Right ventricle myocardium superior (tissue), 1 donor: ENCODE measurements around the gene BPIFB3. TPM values are rescaled to one million over a fixed set of nuclear protein-coding genes. Genes with fewer than 3 reads are reported as not detected.

Experiments
- ATAC-seq: fragments of 200-7000 bp; cut with Tn5 transposase; one replicate; pipeline ENCODE4 v1.9.1; 2020; ENCODE audit warnings: mild to moderate bottlenecking; ENCODE audit not compliant: poor library complexity
- DNase-seq: peaks from one replicate; pipeline ENCODE4 v3.0.0-alpha.2; 2020
- intact Hi-C: fragments of 100-400 bp; cut with DNase I; formaldehyde crosslinking; loops from one replicate; pipeline ENCODE4 v1.11.2; 2022
- total RNA-seq: library from RNA; stranded (reverse); fragmentation: NEBNext Ultra II Directional; extraction: Animal tissue kit (Norgen Biotek cat#: 25700); gene quantifications from one replicate; pipeline ENCODE4 v1.2.1, GENCODE V29; 2021
- donor health status: DM: no; HTN: yes; CAD: no; lungs with severe emphysema.

Gene BPIFB3
- total RNA-seq, 1 donor from 2014 or later: not detected

- intact Hi-C loops: no loop called here
- DNase-seq: no peak
- no peak for ATAC-seq
Observed at GRCh38 chr20:33054381-33054780, 678 bp downstream of the BPIFB3 start.

DNA sequence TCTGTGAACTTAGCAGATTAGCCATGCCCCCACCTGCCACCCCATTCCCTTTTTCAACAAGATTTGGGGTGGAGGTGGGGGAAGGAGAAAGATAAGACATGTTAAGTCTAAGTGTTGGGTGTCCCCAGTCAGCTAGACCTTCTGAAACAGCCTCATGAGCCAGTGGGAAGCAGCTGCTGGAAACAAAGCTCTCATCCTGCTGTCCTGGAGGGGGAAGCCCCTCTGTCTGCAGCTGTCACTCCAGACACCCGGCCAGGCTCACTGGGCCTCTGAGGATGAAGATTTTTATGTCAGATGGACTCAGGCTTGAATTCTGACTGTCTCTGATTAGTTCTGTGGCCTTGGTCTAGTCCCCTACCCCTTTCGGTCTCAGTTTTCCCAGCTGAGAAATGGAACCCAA is 1.1 kb downstream of the BPIFB3 start:
- ATAC-seq (no peak), DNase-seq (no peak)
- intact Hi-C loops: no loop called here

DNA sequence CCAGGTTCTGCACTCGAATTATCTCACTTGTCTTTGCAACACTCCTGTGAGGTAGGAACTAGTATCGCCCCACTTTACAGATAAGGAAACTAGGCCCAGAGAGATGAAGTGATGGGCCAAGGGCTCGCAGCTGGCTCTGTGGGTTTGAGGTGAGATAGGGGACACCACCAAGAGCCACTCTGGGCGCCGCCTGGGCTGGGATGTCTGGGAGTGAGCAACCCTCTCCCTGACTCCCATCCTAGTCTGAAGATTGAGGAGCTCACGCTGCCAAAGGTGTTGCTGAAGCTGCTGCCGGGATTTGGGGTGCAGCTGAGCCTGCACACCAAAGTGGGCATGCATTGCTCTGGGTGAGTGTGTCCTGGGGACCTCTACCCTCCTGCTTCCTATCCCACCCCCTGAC is 5.4 kb downstream of the BPIFB3 start:
- DNase-seq (no peak), ATAC-seq (no peak)
- intact Hi-C loops: no loop called here

DNA sequence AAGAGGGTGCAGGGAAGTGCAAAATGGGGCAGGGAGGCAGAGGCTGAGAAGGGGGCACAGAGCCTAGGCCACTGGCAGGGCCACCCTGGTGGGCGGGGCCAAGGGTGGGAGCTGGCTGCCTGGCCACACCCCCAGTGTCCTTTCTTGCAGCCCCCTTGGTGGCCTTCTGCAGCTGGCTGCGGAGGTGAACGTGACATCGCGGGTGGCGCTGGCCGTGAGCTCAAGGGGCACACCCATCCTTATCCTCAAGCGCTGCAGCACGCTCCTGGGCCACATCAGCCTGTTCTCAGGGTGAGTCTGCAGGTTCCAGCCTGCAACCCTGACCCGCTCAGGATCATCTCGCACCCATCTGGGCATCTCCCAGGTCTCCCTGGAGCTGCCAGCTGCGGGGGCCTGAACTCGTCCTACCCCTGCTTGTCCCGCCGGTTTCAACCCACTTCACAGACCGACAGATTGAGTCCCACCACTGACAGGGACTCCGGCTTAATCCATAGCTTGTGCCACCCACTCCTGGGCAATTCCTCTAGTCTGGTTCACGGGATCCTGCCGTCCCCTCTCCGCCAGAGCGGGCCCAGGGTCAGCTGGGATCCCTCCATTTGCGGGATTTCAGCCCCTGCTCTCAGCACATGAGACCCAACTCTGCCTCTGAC is 6.2 kb downstream of the BPIFB3 start:
- no peak for ATAC-seq
- no peak for DNase-seq
- intact Hi-C loops: no loop called here

- DNase-seq (no peak), ATAC-seq (no peak)
- intact Hi-C loops: no loop called here
Observed at GRCh38 chr20:33061658-33062028, 7.9 kb downstream of the BPIFB3 start.

GRCh38 chr20:33062105-33062824 is 8.6 kb downstream of the BPIFB3 start:
- DNase-seq (no peak), ATAC-seq (no peak)
- intact Hi-C loops: no loop called here

DNA sequence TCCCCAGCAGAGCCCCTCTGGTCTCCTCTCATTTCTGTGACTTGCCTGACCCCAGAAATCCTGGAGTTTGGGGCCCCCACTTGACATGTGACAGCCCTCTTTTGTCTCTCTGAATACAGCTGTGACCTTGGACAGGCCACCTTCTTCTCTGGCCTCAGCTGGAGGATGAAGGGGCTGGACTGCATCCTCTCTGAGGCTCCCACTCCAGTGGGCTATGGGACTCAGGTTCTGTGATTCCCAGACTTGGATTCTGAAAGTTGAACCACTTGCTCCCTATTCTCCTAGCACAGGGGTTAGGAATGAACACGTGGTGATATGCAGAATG is 9.1 kb downstream of the BPIFB3 start:
- no peak for DNase-seq
- intact Hi-C loops: no loop called here
- no peak for ATAC-seq

GRCh38 chr20:33063271-33063670 is 9.6 kb downstream of the BPIFB3 start:
- intact Hi-C loops: no loop called here
- DNase-seq (no peak), ATAC-seq (no peak)

GRCh38 chr20:33064572-33065287 is 11.0 kb downstream of the BPIFB3 start:
- ATAC-seq (no peak), DNase-seq (no peak)
- intact Hi-C loops: no loop called here

DNA sequence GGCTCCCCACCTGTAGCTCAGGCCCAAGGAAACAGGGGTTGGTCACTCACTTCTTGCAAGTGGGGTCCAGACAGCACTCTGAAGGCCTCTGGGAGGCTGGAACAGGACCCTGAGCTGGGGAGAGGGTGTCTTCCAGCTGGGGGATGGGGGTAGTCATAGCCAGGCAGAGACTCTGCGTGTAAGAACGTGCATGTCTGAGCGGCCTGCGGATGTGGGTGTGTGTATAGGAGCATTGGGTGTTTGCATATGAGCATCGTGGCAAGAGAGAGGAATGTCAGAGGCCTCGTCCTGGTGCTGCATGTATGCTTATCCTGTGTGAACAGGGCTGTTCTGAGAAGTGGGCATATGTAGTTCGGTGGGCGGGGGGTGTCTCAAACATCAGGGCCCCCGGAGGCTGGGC is 12.1 kb downstream of the BPIFB3 start:
- intact Hi-C loops: no loop called here
- no peak for DNase-seq
- no peak for ATAC-seq

DNA sequence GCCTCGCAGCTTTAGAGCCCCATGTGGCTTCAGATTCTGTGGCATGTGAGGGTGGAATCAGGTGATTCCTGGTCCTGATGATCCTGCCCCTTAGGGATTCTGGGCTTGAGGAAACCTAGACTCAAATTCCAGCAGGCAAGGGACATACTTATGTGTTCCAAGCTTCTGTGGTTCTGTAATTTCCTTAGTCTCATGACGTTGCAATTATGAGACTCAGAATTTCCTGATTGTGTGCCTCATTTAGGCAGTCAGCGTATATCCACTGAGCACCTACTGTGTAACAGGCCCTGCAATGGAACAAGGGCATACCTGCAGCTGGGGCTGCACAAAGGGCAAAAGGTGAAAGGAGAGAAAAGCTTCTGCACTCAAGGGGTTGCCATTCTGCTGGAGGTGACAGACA is 14.1 kb downstream of the BPIFB3 start:
- intact Hi-C loops: no loop called here
- DNase-seq (no peak), ATAC-seq (no peak)

DNA sequence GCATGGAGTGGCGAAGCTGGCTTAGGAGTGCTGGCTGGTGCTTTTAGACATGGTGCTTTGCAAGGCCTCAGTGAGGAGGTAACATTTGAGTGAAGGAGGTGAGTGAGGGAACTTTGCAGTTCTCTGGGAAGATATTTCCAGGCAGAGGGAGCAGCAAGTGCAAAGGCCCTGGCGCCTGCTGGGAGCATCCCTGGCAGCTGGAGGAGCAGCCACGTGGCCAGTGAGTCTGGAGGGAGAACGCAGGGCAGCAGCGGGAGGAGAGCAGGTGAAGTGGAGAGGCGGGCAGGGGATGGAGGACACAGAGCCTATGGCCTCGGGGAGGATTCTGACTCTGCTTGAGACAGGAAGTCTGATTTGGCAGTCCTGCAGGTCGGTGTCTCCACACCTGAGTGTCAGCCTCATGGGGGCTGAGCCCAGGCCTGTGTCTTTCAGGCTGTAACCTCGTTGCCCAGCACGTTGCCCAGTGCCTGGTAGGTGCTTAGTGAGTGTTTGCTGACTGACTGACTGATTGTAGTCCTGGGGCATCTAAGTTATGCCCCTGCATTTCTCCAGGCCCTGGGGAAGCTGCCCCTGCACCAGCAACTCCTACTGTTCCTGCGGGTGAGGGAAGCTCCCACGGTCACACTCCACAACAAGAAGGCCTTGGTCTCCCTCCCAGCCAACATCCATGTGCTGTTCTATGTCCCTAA is 14.7 kb downstream of the BPIFB3 start:
- no peak for ATAC-seq
- intact Hi-C loops: no loop called here
- no peak for DNase-seq

DNA sequence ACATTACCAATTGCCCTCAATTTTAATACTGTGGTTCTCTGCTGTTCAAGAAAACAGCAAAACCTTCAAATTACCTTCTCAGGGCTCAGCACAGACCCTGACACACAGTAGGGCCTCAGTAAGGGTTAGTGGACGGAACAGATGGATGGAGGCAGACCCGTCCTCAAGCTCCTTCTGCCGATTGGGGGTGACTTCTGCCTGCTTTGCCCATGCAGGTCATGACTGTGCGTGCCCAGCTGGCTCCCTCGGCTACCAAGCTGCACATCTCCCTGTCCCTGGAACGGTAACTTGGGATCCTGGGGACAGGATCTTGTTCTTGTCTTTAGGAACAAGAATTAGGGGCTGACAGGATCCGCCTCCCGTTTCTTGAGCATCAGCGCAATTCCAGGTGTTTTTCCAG is 16.0 kb downstream of the BPIFB3 start:
- intact Hi-C loops: no loop called here
- no peak for ATAC-seq
- no peak for DNase-seq

GRCh38 chr20:33070111-33071053 is 16.7 kb downstream of the BPIFB3 start:
- ATAC-seq: no peak
- DNase-seq: no peak
- intact Hi-C loops: no loop called here

DNA sequence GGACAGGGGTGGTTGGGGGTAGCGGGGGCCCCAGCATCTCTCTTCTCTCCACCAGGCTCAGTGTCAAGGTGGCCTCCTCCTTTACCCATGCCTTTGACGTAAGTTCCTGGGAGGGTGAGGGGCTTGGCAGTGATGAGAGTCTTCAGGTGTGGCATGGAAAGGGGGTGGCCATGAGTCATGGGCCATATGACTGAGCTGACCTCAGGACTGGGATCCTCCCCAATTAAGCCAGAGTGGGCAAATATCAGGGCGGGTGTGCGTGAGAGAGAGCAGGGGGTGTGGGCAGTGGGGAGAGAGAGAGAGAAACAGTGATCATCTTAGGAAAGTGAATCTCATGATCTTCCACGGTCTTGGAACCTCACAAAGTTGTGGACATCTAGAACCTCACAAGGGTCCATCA is 17.5 kb downstream of the BPIFB3 start:
- intact Hi-C loops: no loop called here
- ATAC-seq (no peak), DNase-seq (no peak)

DNA sequence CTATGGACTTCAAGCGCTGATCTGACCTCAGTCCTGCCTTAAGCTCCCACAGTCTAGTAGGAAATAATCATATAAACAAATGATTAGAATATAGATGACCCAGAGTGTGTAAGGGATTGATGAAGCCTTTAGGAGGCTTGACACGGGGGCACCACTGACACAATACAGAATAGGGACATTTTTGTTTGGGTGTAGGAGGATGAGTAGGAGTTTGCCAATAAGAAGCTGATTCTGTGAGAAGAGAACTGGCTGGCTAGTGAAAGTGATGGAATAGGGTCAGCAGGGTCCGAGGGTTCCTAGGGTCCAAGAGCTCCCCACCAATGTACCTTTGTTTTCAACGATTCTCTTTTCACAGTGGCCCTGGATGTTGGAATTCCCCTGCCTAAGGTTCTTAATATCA is 18.7 kb downstream of the BPIFB3 start:
- ATAC-seq (no peak), DNase-seq (no peak)
- intact Hi-C loops: no loop called here

- no peak for DNase-seq
- no peak for ATAC-seq
- intact Hi-C loops: no loop called here
Observed at GRCh38 chr20:33072813-33073212, 19.1 kb downstream of the BPIFB3 start.

DNA sequence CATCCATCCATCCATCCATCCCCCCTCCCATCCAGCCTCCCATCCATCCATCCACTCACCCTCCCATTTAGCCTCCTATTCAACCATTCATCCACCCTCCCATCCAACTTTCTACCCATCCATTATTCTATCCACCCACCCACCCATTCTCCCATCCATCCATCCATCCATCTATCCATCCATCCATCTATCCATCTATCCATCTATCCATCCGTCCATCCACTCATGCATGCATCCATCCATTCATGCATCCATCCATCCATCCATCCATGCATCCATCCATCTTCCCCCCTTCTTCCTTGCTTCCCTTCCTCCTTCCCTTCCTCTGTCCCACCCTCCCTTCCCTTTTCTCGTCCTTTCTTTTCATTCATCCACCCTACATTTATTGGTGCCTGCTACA is 21.0 kb downstream of the BPIFB3 start:
- no peak for ATAC-seq
- intact Hi-C loops: no loop called here

GRCh38 chr20:33075281-33075680 is 21.6 kb downstream of the BPIFB3 start:
- intact Hi-C loops: no loop called here
- ATAC-seq: no peak
- no peak for DNase-seq

More for the DNA sequence above, 21.0 kb downstream of the BPIFB3 start:
- no peak for DNase-seq
